Natural killer cell (primary cell): ENCODE measurements around the gene BBOX1. TPM values are rescaled to one million over a fixed set of nuclear protein-coding genes. Genes with fewer than 3 reads are reported as not detected.
"Not testable (repeated sequence)": the region's sequence is repeated elsewhere in the genome, so short reads cannot be mapped to it uniquely, and the experiment has no call there.

ENCODE experiments used
- ATAC-seq, 3 donors: fragments of 150-1000 bp in 2 of 3; fragments of 200-7000 bp in 1 of 3; cut with Tn5 transposase; 1 replicate in 1 of 3; 2 replicates in 2 of 3; pipeline ENCODE4 v1.10.0; 2021; ENCODE audit warnings: mild to moderate bottlenecking in 2 of 3, moderate library complexity in 2 of 3
- DNase-seq, 2 donors: peaks; one replicate each; pipeline versions ENCODE4 v3.0.0 to v3.0.0-alpha.2; 2013 to 2021; ENCODE audit warnings: mixed read lengths in 1 of 2
- H3K27ac ChIP-seq: one replicate; pipeline ENCODE4 v1.5.1; 2013; ENCODE audit warnings: mild to moderate bottlenecking, low read length
- H3K27me3 ChIP-seq: one replicate; pipeline ENCODE4 v1.6.1; 2013; ENCODE audit warnings: low read length; ENCODE audit not compliant: control insufficient read depth, insufficient read depth
- H3K36me3 ChIP-seq: one replicate; pipeline ENCODE4 v1.6.1; 2013; ENCODE audit warnings: low read length; ENCODE audit not compliant: control insufficient read depth, insufficient read depth
- H3K4me1 ChIP-seq: one replicate; pipeline ENCODE4 v1.6.1; 2013; ENCODE audit warnings: low read length; ENCODE audit not compliant: control insufficient read depth, insufficient read depth
- H3K4me3 ChIP-seq: one replicate; pipeline ENCODE4 v1.5.1; 2013; ENCODE audit warnings: low read length
- H3K9me3 ChIP-seq: one replicate; pipeline ENCODE4 v1.6.1; 2013; ENCODE audit warnings: low read length; ENCODE audit not compliant: control insufficient read depth, insufficient read depth
- H3K27ac Mint-ChIP-seq, 2 donors: one replicate each; pipeline ENCODE4 v1.8.0; 2022; ENCODE audit warnings: mild to moderate bottlenecking in 2 of 2, mixed read lengths in 2 of 2, moderate library complexity in 1 of 2
- H3K27me3 Mint-ChIP-seq, 2 donors: one replicate each; pipeline ENCODE4 v1.8.0; 2022; ENCODE audit warnings: low read depth in 2 of 2, mixed read lengths in 2 of 2
- H3K36me3 Mint-ChIP-seq: one replicate; pipeline ENCODE4 v1.8.0; 2022; ENCODE audit warnings: mixed read lengths
- H3K4me1 Mint-ChIP-seq, 2 donors: one replicate each; pipeline ENCODE4 v1.8.0; 2022; ENCODE audit warnings: mixed read lengths in 2 of 2
- H3K4me3 Mint-ChIP-seq: one replicate; pipeline ENCODE4 v1.8.0; 2022; ENCODE audit warnings: mild to moderate bottlenecking, moderate library complexity, mixed read lengths
- H3K9me3 Mint-ChIP-seq, 2 donors: one replicate each; pipeline ENCODE4 v1.8.0; 2022; ENCODE audit warnings: mixed read lengths in 2 of 2
- WGBS: methylation state at CpG from one replicate; pipeline ENCODE4 v1.1.7; 2013; ENCODE audit warnings: missing lambda C conversion rate; ENCODE audit not compliant: insufficient coverage; 5-methylcytosine and 5-hydroxymethylcytosine counted together
- intact Hi-C: fragments of 100-400 bp; cut with micrococcal nuclease; formaldehyde crosslinking; loops from one replicate; pipeline ENCODE4 v1.14.2; 2022
- total RNA-seq, 4 donors: library from RNA; stranded (reverse); fragments of 120-200 nt in 1 of 4; gene quantifications; one replicate each; pipeline versions ENCODE4 v1.2.3 to v1.2.4, GENCODE V29; 2013 to 2022
- TF ChIP-seq, protein P1 (sequence below): fragments of 200-600 bp; IDR thresholded peaks from one replicate; pipeline ENCODE4 v1.8.0; 2022; ENCODE audit warnings: antibody characterized with exemption

The BBOX1 gene
- total RNA-seq, 3 donors from 2014 or later (not counting 1 experiment from before 2014, with no cell fraction given) = not detected

DNA sequence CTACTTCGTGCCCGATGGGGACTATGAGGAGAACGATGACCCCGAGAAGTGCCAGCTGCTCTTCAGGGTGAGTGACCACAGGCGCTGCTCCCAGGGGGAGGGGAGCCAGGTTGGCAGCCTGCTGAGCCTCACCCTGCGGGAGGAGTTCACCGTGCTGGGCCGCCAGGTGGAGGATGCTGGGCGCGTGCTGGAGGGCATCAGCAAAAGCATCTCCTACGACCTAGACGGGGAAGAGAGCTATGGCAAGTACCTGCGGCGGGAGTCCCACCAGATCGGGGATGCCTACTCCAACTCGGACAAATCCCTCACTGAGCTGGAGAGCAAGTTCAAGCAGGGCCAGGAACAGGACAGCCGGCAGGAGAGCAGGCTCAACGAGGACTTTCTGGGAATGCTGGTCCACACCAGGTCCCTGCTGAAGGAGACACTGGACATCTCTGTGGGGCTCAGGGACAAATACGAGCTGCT, 46.0 kb upstream of the BBOX1 start:
- Histone ChIP-seq H3K4me3 (no peak overlapping the region), H3K27me3 (no peaks in the 10 kb centered on the region), H3K4me1 (no peaks in the 10 kb centered on the region), H3K27ac (no peak overlapping the region), H3K36me3 (no peaks in the 10 kb centered on the region), H3K9me3 (peaks cover 8% of the 10 kb centered on the region)
- WGBS = 71% methylated on average over 19 of the region's 19 CpGs
- TF ChIP-seq, protein P1, sequence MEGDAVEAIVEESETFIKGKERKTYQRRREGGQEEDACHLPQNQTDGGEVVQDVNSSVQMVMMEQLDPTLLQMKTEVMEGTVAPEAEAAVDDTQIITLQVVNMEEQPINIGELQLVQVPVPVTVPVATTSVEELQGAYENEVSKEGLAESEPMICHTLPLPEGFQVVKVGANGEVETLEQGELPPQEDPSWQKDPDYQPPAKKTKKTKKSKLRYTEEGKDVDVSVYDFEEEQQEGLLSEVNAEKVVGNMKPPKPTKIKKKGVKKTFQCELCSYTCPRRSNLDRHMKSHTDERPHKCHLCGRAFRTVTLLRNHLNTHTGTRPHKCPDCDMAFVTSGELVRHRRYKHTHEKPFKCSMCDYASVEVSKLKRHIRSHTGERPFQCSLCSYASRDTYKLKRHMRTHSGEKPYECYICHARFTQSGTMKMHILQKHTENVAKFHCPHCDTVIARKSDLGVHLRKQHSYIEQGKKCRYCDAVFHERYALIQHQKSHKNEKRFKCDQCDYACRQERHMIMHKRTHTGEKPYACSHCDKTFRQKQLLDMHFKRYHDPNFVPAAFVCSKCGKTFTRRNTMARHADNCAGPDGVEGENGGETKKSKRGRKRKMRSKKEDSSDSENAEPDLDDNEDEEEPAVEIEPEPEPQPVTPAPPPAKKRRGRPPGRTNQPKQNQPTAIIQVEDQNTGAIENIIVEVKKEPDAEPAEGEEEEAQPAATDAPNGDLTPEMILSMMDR = no peak
- peaks cover under 1 to 5% of the 10 kb centered on the region in 2 donors for H3K9me3 Mint-ChIP-seq
- no peaks in the 10 kb centered on the region for H3K4me1 Mint-ChIP-seq
- intact Hi-C loops = no loop called here
- H3K4me3 Mint-ChIP-seq = no peak overlapping the region
- H3K27ac Mint-ChIP-seq = no peak overlapping the region
- ATAC-seq (no peak), DNase-seq (no peak)
- H3K36me3 Mint-ChIP-seq = peaks cover 7% of the 10 kb centered on the region
- no peaks in the 10 kb centered on the region for H3K27me3 Mint-ChIP-seq

DNA sequence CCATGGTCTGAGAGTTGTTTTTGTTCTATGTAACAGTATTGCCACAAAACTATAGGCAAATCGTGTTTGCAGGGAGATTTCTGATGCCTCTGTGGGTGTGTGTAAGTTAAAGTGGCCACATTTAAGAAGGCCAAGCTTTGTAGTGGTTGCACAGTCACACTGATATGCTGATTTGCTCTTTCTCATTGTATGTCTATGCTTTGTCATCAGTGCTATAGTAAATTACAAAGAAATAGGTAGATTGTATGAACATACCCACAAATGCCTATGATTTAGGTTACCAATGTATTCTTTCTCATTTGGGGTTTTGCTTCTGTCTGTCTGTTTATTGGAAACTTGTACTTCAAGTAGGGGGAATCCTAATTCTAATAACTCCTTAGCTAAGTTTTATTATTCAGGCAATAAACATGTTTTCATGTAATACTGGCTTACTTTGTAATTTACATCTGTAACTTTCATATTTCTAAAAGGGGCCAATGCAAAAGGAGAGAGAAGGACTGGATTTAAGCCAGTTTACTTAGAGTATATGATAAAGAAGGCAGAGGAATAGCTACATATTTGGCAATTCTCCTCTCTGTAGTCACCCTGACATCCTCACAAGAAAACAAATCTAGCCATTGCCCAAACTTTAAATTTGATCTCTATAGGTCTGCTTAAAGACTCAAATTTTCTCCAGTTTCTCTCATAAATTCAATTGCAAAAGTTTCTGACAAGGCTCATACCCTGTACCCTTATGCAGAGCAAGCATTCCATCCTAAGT, 44.7 kb upstream of the BBOX1 start:
- Mint-ChIP-seq H3K27ac (no peak overlapping the region), H3K36me3 (peaks cover 7% of the 10 kb centered on the region), H3K27me3 (no peaks in the 10 kb centered on the region), H3K4me3 (no peak overlapping the region), H3K4me1 (no peaks in the 10 kb centered on the region), H3K9me3 (peaks cover 2 to 5% of the 10 kb centered on the region in 2 donors)
- DNase-seq (no peak), ATAC-seq (no peak)
- 46% methylated on average over 1 of the region's 1 CpG for WGBS
- Histone ChIP-seq H3K27me3 (no peaks in the 10 kb centered on the region), H3K36me3 (no peaks in the 10 kb centered on the region), H3K9me3 (peaks cover 8% of the 10 kb centered on the region), H3K27ac (no peak overlapping the region), H3K4me1 (no peaks in the 10 kb centered on the region), H3K4me3 (no peak overlapping the region)
- TF ChIP-seq, protein P1 = no peak
- intact Hi-C loops = no loop called here

DNA sequence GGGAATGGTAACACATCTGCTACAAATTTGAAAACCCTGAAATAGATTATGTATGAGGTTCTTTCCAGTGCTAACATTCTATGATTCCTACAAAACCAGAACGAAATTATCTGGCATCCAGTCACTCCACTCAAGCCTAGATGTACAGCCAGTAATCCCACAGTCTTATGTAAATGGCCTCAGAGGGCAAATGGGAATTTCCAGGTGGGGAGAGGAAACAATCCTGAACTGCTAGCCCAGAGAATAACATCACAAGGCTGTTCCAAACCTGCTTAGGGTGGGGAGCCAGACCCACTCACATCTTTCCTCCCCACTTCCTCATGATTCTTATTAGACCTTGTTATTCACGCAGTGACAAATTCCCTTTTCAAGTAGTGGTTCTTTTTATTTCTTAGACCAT, 43.2 kb upstream of the BBOX1 start:
- no peak for ATAC-seq
- Mint-ChIP-seq H3K27ac (no peak overlapping the region), H3K4me1 (no peaks in the 10 kb centered on the region), H3K9me3 (peaks cover 4 to 5% of the 10 kb centered on the region in 2 donors), H3K36me3 (peaks cover 7% of the 10 kb centered on the region), H3K4me3 (no peak overlapping the region), H3K27me3 (no peaks in the 10 kb centered on the region)
- TF ChIP-seq, protein P1 = no peak
- H3K27ac ChIP-seq = no peak overlapping the region
- H3K27me3 ChIP-seq = no peaks in the 10 kb centered on the region
- no peak overlapping the region for H3K4me3 ChIP-seq
- no peaks in the 10 kb centered on the region for H3K4me1 ChIP-seq
- WGBS = no CpG with 5 or more reads among the region's 2 CpGs
- intact Hi-C loops = no loop called here
- H3K36me3 ChIP-seq = no peaks in the 10 kb centered on the region
- no peak for DNase-seq
- H3K9me3 ChIP-seq = peaks cover 8% of the 10 kb centered on the region

DNA sequence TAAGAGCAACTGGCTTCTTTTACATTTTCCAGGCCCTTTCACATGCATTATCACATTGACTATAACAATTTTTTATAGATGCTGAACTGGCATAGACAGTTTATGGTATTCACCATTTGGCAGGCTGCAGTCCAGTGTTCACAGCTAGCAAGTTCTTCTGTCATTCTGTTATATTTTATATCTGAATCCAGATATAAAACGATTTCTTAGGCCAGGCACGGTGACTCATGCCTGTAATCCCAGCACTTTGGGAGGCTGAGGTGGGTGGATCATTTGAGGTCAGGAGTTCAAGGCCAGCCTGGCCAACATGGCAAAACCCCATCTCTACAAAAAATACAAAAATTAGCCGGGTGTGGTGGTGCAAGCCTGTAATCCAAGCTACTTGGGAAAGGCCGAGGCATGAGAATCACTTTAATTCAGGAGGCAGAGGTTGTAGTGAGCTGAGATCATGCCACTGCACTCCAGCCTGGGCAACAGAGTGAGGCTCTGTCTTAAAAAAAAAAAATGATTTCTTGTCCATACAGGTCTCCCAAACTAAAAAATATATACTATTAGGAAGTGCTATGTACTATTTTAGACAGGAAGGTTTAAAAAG, 39.4 kb upstream of the BBOX1 start:
- H3K27me3 Mint-ChIP-seq, H3K36me3 ChIP-seq, H3K27ac Mint-ChIP-seq, H3K9me3 Mint-ChIP-seq, DNase-seq, H3K27me3 ChIP-seq, H3K9me3 ChIP-seq, ATAC-seq, H3K4me1 ChIP-seq, H3K4me1 Mint-ChIP-seq, intact Hi-C loops, H3K4me3 ChIP-seq, H3K27ac ChIP-seq, H3K4me3 Mint-ChIP-seq, H3K36me3 Mint-ChIP-seq: not testable (repeated sequence)
- 70% methylated on average over 2 of the region's 4 CpGs for WGBS
